Measurements from ENCODE around the gene ZNF462. TPM values are rescaled to one million over a fixed set of nuclear protein-coding genes. Genes with fewer than 3 reads are reported as not detected.

The ZNF462 gene
- total and polyA plus RNA-seq, 2 of the 13 experiments (the other 11 are each of a cell fraction or from before 2014, with no cell fraction given), result not detected

DNA sequence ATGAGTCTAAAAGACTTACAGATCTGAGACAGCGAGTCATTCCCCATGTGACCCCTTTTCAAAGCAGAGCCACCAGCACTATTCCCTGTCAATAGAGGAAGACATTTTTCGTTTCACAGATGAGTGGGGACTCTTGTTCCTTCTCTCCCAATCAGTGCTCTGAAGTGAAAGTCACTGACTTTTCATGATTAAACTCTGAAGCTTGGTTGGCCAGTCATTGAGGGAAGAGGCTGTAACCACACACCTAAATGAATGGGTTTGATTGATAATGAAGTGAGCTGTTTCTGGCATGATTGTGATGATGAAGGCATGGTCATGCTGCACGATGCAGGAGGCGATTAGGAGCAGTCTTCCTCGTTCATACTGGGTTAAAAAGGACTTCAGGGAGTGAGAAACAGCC is 171.9 kb downstream of the ZNF462 start:
- intact Hi-C loops (cut with micrococcal nuclease; ENCODE audit: unreplicated experiment), result no loop called here
- TF ChIP-seq, protein P1, sequence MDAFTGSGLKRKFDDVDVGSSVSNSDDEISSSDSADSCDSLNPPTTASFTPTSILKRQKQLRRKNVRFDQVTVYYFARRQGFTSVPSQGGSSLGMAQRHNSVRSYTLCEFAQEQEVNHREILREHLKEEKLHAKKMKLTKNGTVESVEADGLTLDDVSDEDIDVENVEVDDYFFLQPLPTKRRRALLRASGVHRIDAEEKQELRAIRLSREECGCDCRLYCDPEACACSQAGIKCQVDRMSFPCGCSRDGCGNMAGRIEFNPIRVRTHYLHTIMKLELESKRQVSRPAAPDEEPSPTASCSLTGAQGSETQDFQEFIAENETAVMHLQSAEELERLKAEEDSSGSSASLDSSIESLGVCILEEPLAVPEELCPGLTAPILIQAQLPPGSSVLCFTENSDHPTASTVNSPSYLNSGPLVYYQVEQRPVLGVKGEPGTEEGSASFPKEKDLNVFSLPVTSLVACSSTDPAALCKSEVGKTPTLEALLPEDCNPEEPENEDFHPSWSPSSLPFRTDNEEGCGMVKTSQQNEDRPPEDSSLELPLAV (CRISPR knock-in tag; conservative IDR thresholded peaks at IDR 0.05; ENCODE audit: low read depth), result no peak
- TF ChIP-seq, protein P2, sequence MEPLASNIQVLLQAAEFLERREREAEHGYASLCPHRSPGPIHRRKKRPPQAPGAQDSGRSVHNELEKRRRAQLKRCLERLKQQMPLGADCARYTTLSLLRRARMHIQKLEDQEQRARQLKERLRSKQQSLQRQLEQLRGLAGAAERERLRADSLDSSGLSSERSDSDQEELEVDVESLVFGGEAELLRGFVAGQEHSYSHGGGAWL (CRISPR knock-in tag; IDR thresholded peaks at IDR 0.05), result no peak
- TF ChIP-seq RXRA (CRISPR knock-in tag; IDR thresholded peaks at IDR 0.05), result no peak
- no peak for TF ChIP-seq SRSF9 (IDR thresholded peaks at IDR 0.05; ENCODE audit: borderline replicate concordance, insufficient read depth, low read depth, low read length, poor library complexity, severe bottlenecking)
- TF ChIP-seq ZBTB3 (CRISPR knock-in tag; IDR thresholded peaks at IDR 0.05; ENCODE audit: borderline replicate concordance, low read depth), result no peak
- no peak for TF ChIP-seq ZNF563 (CRISPR knock-in tag; IDR thresholded peaks at IDR 0.05)
- TF ChIP-seq, protein P3, sequence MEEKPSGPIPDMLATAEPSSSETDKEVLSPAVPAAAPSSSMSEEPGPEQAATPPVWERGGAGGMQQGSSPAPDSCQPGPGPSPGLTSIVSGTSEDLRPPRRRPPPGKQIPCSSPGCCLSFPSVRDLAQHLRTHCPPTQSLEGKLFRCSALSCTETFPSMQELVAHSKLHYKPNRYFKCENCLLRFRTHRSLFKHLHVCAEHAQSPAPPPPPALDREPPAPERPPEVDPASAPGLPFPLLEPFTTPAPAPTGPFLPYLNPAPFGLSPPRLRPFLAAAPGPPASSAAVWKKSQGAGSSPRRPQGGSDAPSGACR (CRISPR knock-in tag; IDR thresholded peaks at IDR 0.05), result no peak
- TF ChIP-seq ZNF44 (CRISPR knock-in tag; IDR thresholded peaks at IDR 0.05), result no peak
- TF ChIP-seq RBM39 (IDR thresholded peaks at IDR 0.05; ENCODE audit: low read depth, low read length, poor library complexity, severe bottlenecking), result no peak
- TF ChIP-seq, protein P4, sequence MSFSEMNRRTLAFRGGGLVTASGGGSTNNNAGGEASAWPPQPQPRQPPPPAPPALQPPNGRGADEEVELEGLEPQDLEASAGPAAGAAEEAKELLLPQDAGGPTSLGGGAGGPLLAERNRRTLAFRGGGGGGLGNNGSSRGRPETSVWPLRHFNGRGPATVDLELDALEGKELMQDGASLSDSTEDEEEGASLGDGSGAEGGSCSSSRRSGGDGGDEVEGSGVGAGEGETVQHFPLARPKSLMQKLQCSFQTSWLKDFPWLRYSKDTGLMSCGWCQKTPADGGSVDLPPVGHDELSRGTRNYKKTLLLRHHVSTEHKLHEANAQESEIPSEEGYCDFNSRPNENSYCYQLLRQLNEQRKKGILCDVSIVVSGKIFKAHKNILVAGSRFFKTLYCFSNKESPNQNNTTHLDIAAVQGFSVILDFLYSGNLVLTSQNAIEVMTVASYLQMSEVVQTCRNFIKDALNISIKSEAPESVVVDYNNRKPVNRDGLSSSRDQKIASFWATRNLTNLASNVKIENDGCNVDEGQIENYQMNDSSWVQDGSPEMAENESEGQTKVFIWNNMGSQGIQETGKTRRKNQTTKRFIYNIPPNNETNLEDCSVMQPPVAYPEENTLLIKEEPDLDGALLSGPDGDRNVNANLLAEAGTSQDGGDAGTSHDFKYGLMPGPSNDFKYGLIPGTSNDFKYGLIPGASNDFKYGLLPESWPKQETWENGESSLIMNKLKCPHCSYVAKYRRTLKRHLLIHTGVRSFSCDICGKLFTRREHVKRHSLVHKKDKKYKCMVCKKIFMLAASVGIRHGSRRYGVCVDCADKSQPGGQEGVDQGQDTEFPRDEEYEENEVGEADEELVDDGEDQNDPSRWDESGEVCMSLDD (CRISPR knock-in tag; IDR thresholded peaks at IDR 0.05; ENCODE audit: borderline replicate concordance), result no peak
- TF ChIP-seq ZNF160 (CRISPR knock-in tag; IDR thresholded peaks at IDR 0.05), result no peak
- TF ChIP-seq ZNF891 (CRISPR knock-in tag; IDR thresholded peaks at IDR 0.05), result no peak
- TF ChIP-seq RCOR2 (CRISPR knock-in tag; IDR thresholded peaks at IDR 0.05), result no peak
- no peak for TF ChIP-seq ZNF678 (CRISPR knock-in tag; IDR thresholded peaks at IDR 0.05)
- no peak for TF ChIP-seq PLRG1 (conservative IDR thresholded peaks at IDR 0.05)

More for the DNA sequence above, 171.9 kb downstream of the ZNF462 start:
- no TSS peak for BruUV-seq (replicated peaks)
- Histone ChIP-seq H3K4me1 (ENCODE audit: insufficient read depth, low read length) (no peaks in the 10 kb centered on the region), H3K27ac (ENCODE audit: extremely low read length, insufficient read depth, low read length) (no peak overlapping the region), H2AFZ (ENCODE audit: low read length) (no peak overlapping the region), H3K79me2 (ENCODE audit: insufficient read depth, low read length) (no peaks in the 10 kb centered on the region), H4K20me1 (ENCODE audit: insufficient read depth, low read length) (no peaks in the 10 kb centered on the region), H3K36me3 (replicated peaks in 1 of 2; ENCODE audit: control insufficient read depth in 1 of 2, insufficient read depth in 2 of 2, low read length in 2 of 2) (no peaks in the 10 kb centered on the region), H3K9me3 (ENCODE audit: low read length) (no peaks in the 10 kb centered on the region), H3K4me2 (ENCODE audit: low read depth, low read length) (no peak overlapping the region), H3K27me3 (ENCODE audit: control insufficient read depth in 1 of 2, insufficient read depth in 2 of 2, low read length in 2 of 2) (no peaks in the 10 kb centered on the region), H3K9ac (ENCODE audit: insufficient read depth, low read depth, low read length) (no peak overlapping the region), H3K4me3 (replicated peaks in 1 of 3; ENCODE audit: insufficient read depth in 1 of 3, low read depth in 2 of 3, low read length in 3 of 3) (no peak overlapping the region)
- ChIA-PET POLR2A (no interaction called here), CTCF (ENCODE audit: low intra/inter-chr PET ratio, low total read pairs) (no interaction called here)
- in situ Hi-C loops (cut with HindIII; ENCODE audit: extremely low pct_ligation_motif_present, low pct_unique_long_range_greater_than_20kb), result no loop called here
- DNase-seq (ENCODE audit: low spot score) (no peak), ATAC-seq (no peak), FAIRE-seq (no peak)
- WGBS (ENCODE audit: low lambda C conversion rate), result 2% methylated on average over 5 of the region's 5 CpGs
